Astrocyte of the cerebellum (primary cell): ENCODE results near the gene IGSF8.
"Not testable (repeated sequence)": the region's sequence is repeated elsewhere in the genome, so short reads cannot be mapped to it uniquely, and the experiment has no call there.

Experiments
- DNase-seq: peaks from one replicate; pipeline ENCODE4 v3.0.0-alpha.2; 2011; ENCODE audit warnings: low read depth
- H3K4me3 ChIP-seq: 2 replicates; pipeline ENCODE4 v1.5.1; 2011; ENCODE audit warnings: mild to moderate bottlenecking, low read depth, low read length, moderate library complexity
- CTCF ChIP-seq: IDR thresholded peaks from 2 replicates; pipeline ENCODE4 v1.5.1; 2012; ENCODE audit warnings: low read length, low read depth, moderate library complexity, mild to moderate bottlenecking; ENCODE audit errors: missing control alignments
- in situ Hi-C: cut with HindIII; loops from 2 replicates; pipeline ENCODE4 v1.10.0; 2017; ENCODE audit warnings: low sequenced_read_pairs

Gene IGSF8

DNA sequence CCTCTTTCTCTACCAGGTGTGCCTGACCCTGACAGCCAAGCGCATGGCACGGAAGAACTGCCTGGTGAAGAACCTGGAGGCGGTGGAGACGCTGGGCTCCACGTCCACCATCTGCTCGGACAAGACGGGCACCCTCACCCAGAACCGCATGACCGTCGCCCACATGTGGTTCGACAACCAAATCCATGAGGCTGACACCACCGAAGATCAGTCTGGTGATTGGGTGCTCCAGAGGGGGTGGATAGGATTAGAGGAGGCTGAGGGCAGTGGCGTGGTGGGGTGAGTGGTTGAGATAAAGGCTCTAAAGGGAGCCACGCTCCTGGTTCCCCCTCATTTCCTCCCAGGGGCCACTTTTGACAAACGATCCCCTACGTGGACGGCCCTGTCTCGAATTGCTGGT, 30.2 kb upstream of the IGSF8 start:
- no peak overlapping the region for H3K4me3 ChIP-seq
- in situ Hi-C loops: no loop called here
- TF ChIP-seq CTCF: no peak
- DNase-seq: no peak

DNA sequence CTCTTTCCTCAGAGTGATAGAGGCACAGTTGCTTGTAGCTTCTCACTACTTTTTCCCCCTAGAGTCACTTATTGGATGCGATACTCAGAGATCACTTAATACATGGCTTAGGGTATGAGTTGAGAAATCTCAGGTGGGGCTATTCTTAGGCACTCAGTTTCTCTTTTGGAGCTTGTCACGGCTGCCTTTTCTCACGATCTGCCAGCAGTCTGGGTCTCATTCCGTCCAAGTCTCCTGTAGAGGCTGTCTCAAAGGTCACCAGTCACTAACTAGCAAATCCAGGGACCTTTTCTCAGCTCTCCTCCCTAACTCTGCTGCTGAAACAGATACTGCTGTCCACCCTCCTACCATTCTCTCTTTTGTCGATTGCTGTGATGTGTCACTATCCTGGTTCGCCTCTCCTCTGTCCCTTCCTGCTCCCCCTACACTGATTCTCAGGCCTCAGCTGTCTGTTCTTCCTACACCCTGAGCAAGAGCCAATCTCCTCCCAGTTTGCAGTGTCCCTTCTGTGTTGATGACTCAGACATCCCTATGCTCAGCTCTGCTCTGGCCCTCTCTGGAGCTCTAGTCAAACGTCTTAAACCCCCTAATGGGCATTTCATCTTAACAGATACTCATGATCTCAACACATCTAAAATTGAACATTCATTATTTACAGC, 29.6 kb upstream of the IGSF8 start:
- in situ Hi-C loops: no loop called here
- H3K4me3 ChIP-seq: no peak overlapping the region
- DNase-seq: no peak
- no peak for TF ChIP-seq CTCF

DNA sequence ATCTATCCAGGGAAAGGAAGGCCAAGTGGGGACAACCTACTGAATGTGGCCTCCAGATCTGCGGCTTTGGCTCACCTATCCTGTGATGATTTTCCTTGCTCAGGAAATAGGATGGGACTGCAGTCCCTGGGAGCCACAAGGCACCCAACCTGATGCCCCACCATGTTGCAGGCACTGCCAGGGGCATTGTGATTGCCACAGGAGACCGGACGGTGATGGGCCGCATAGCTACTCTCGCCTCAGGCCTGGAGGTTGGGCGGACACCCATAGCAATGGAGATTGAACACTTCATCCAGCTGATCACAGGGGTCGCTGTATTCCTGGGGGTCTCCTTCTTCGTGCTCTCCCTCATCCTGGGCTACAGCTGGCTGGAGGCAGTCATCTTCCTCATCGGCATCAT, 29.0 kb upstream of the IGSF8 start:
- in situ Hi-C loops: no loop called here
- no peak for DNase-seq
- no peak overlapping the region for H3K4me3 ChIP-seq
- no peak for TF ChIP-seq CTCF

- H3K4me3 ChIP-seq, DNase-seq, in situ Hi-C loops: not testable (repeated sequence)
Observed at GRCh38 chr1:160126342-160126741, 27.9 kb upstream of the IGSF8 start.

GRCh38 chr1:160125746-160126145, 27.3 kb upstream of the IGSF8 start:
- DNase-seq: no peak
- no peak for TF ChIP-seq CTCF
- in situ Hi-C loops: no loop called here
- H3K4me3 ChIP-seq: no peak overlapping the region

GRCh38 chr1:160124705-160125478, 26.5 kb upstream of the IGSF8 start:
- DNase-seq: peak; percentile 16
- peak; percentile 26 for TF ChIP-seq CTCF
- in situ Hi-C loops: no loop called here
- H3K4me3 ChIP-seq: no peak overlapping the region

- no peak overlapping the region for H3K4me3 ChIP-seq
- no peak for DNase-seq
- TF ChIP-seq CTCF: no peak
- in situ Hi-C loops: no loop called here
Observed at GRCh38 chr1:160123726-160124125, 25.3 kb upstream of the IGSF8 start.
